Measurements from ENCODE around the gene NPTN.
A peak's percentile ranks its signal among the peaks of the same experiment; 100 is the strongest.

Gene NPTN

GRCh38 chr15:73660455-73660854, 27.3 kb upstream of the NPTN start:
- no peak for TF ChIP-seq POLR2A (IDR thresholded peaks at IDR 0.05; ENCODE audit: extremely low read depth, insufficient read length)
- TF ChIP-seq CTCF (IDR thresholded peaks at IDR 0.05; ENCODE audit: low read depth, low read length): no peak
- no peak for TF ChIP-seq MAX (IDR thresholded peaks at IDR 0.05; ENCODE audit: low read depth, low read length)
- TF ChIP-seq MYC (IDR thresholded peaks at IDR 0.05; ENCODE audit: low read depth, low read length): no peak
- DNase-seq (ENCODE audit: low read depth): no peak
- no peak overlapping the region for H3K4me3 ChIP-seq (ENCODE audit: low read depth, low read length)

- DNase-seq (ENCODE audit: low read depth): no peak
- no peak for TF ChIP-seq POLR2A (IDR thresholded peaks at IDR 0.05; ENCODE audit: extremely low read depth, insufficient read length)
- no peak for TF ChIP-seq MAX (IDR thresholded peaks at IDR 0.05; ENCODE audit: low read depth, low read length)
- no peak for TF ChIP-seq CTCF (IDR thresholded peaks at IDR 0.05; ENCODE audit: low read depth, low read length)
- no peak for TF ChIP-seq MYC (IDR thresholded peaks at IDR 0.05; ENCODE audit: low read depth, low read length)
- H3K4me3 ChIP-seq (ENCODE audit: low read depth, low read length): no peak overlapping the region
These were observed 25.5 kb upstream of the NPTN start for GRCh38 chr15:73658645-73659044.

- DNase-seq (ENCODE audit: low read depth): no peak
- no peak for TF ChIP-seq MAX (IDR thresholded peaks at IDR 0.05; ENCODE audit: low read depth, low read length)
- no peak for TF ChIP-seq CTCF (IDR thresholded peaks at IDR 0.05; ENCODE audit: low read depth, low read length)
- no peak for TF ChIP-seq MYC (IDR thresholded peaks at IDR 0.05; ENCODE audit: low read depth, low read length)
- H3K4me3 ChIP-seq (ENCODE audit: low read depth, low read length): no peak overlapping the region
These were observed 22.5 kb upstream of the NPTN start for GRCh38 chr15:73655724-73656123.

- TF ChIP-seq MYC (IDR thresholded peaks at IDR 0.05; ENCODE audit: low read depth, low read length): no peak
- no peak for TF ChIP-seq CTCF (IDR thresholded peaks at IDR 0.05; ENCODE audit: low read depth, low read length)
- TF ChIP-seq POLR2A (IDR thresholded peaks at IDR 0.05; ENCODE audit: extremely low read depth, insufficient read length): no peak
- no peak for TF ChIP-seq MAX (IDR thresholded peaks at IDR 0.05; ENCODE audit: low read depth, low read length)
- H3K4me3 ChIP-seq (ENCODE audit: low read depth, low read length): no peak overlapping the region
- DNase-seq (ENCODE audit: low read depth): no peak
These were observed 21.5 kb upstream of the NPTN start for GRCh38 chr15:73654659-73655058.

- H3K4me3 ChIP-seq (ENCODE audit: low read depth, low read length): no peak overlapping the region
- no peak for TF ChIP-seq POLR2A (IDR thresholded peaks at IDR 0.05; ENCODE audit: extremely low read depth, insufficient read length)
- TF ChIP-seq MYC (IDR thresholded peaks at IDR 0.05; ENCODE audit: low read depth, low read length): no peak
- no peak for TF ChIP-seq CTCF (IDR thresholded peaks at IDR 0.05; ENCODE audit: low read depth, low read length)
- TF ChIP-seq MAX (IDR thresholded peaks at IDR 0.05; ENCODE audit: low read depth, low read length): no peak
- peak; percentile 52 for DNase-seq (ENCODE audit: low read depth)
These were observed 17.4 kb upstream of the NPTN start for GRCh38 chr15:73650416-73651126.

All from NB4 (cell line).